ENCODE results near the gene IQSEC1.

DNA sequence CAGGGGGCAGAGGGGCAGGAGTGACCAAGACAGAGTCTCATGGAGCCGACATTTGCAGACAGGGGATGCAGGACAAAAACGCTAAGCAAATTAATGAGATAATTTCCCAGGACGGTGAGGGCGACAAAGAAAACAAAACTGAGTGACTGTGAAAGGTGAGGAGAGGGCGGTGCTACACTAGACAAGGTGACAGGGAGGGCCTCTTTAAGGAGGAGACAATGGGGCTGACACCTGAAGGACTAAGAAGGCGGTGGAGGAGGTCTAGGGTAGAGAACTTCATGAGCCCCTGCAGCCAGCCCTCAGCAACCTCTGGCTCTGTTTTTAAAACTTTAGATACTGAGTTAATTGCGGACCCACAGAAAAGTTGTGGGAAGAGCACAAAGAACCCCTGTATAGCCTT lies 41.6 kb downstream of the IQSEC1 start:
- TF ChIP-seq CTCF (IDR thresholded peaks at IDR 0.05) (no peak), POLR2AphosphoS5 (IDR thresholded peaks at IDR 0.05) (no peak)
